ENCODE results near the gene CHST2.
"Not testable (repeated sequence)": the region's sequence is repeated elsewhere in the genome, so short reads cannot be mapped to it uniquely, and the experiment has no call there.

Gene CHST2

DNA sequence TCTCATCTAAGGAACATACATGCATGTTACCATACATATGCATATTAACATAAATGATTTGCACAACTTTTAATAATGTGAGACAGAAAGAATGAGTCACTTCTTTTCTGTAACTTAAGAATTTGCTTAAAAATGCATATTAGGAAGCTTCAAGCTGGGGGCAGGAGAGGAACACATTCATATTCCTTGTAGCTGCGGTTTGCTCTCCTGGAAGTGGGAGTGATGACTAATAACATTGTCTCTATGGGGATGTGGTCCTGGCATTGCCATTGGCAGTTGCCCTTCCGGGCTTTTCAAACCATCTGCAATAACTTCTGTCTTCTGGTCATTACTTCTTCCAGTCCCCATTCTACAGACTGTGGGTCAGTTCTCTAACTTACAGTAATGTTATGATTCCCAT is 15.6 kb downstream of the CHST2 start:
- no peak for DNase-seq

- DNase-seq, result no peak
Observed at GRCh38 chr3:143137435-143138036, 18.0 kb downstream of the CHST2 start.

- DNase-seq, result no peak
Observed at GRCh38 chr3:143138953-143139352, 19.4 kb downstream of the CHST2 start.

DNA sequence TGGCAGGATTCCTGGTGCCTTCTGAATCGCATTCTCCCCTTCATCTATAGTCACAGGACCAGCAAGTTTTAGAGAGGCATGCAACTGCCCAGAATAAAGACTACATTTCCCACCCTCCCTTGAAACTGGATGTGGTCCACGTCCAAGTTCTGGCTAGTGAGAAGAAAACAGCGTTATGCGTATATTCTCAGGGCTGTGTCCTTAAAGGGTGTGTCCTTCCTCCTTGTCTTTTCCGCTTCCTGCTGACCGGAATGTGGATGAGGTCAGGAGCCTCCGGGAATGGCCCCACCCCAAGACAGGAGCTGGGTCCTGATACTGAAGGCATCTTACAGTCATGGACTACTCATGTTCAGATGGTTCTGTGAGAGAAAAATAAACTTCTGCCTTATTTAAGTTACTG is 20.2 kb downstream of the CHST2 start:
- DNase-seq, result no peak

DNA sequence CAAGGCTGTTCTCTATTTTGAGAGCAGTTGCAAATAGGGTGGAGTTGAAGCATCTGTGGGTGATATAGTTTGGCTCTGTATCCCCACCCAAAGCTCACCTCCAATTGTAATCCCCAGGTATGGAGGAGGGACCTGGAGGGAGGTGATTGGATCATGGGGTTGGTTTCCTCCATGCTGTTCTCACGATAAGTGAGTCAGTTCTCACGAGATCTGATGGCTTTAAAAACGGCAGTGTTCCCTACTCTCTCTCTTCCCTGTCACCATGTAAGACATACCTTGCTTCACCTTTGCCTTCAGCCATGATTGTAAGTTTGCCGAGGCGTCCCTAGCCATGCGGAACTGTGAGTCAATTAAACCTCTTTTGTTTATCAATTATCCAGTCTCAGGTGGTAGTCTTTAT is 21.0 kb downstream of the CHST2 start:
- no peak for DNase-seq

- DNase-seq, result no peak
Observed at GRCh38 chr3:143142354-143142753, 22.8 kb downstream of the CHST2 start.

GRCh38 chr3:143145906-143146305 is 26.3 kb downstream of the CHST2 start:
- no peak for DNase-seq

- DNase-seq, result no peak
Observed at GRCh38 chr3:143146486-143147274, 27.1 kb downstream of the CHST2 start.

DNA sequence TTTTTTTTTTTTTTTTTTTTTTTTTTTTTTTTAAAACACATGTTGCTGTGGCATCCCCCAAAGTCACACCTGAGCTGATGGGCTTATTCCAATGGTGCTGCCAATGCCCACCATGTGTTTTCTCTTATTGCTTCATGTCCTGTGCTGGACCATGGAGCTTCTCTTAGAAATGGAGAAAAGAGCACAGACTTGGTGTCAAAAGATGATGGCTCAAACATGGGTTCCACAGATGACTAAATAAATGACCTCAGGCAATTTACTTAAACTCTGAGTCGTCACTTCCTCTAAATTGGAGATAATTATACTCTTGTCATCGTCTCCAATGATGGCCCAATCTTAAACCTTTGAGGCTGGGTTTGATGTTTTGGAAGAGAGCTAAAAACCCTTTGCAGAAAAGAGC is 28.1 kb downstream of the CHST2 start:
- DNase-seq, result no peak

DNA sequence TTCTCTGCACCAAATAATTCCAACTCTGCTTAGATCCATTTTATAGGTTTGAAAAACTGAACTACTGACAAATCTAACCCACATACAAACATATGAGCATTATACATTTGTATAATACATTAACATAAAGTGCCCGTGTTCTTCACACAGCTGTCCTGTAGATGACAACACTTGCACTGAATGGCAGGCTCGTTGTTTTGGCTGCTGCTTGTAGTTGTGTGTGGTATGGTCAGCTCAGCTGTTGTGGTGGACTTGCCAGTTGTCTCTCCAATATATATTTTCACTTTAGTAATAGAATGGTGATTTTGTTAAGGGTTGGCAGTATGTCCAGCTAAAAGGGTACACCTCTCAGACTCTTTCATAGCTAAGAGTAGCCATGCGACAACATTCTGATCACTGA is 30.5 kb downstream of the CHST2 start:
- no peak for DNase-seq

DNA sequence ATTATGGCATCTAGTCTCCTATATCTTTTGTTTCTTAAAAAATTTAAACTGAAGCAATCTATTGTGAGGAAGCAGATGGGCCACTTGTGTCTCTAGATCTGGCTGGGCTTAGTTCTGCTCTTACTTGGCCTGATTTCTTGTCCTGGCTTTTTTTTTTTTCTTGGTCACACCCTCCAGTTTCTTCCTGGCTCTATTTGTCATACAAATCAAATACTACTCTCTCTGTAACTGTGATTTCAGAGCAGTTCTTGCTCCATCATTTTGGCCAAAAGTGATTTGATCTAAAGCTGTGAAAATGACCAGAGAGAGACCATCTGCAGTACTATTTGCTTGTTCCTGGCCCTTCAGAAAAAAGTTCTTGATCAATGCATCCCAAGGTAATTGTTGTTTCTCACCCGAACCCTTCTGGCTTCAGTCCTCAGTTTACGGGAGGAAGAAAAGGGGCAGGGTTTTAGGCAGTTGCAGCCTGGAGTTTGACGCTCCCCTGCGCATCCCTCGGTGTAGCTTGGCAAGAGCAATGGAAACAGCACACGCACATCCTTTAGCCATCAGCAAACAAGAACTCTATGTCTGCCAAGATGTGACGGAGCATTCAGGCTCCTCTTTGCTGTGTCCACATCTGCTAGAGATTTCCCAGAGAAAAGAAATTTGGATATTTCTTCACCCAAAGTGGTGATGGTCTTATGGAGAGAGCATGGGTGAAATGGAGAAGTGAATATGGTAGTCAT is 31.6 kb downstream of the CHST2 start:
- DNase-seq, result no peak

GRCh38 chr3:143152043-143152442 is 32.5 kb downstream of the CHST2 start:
- DNase-seq, result peak in 2 of 6 experiments; percentile 7 to 9

DNA sequence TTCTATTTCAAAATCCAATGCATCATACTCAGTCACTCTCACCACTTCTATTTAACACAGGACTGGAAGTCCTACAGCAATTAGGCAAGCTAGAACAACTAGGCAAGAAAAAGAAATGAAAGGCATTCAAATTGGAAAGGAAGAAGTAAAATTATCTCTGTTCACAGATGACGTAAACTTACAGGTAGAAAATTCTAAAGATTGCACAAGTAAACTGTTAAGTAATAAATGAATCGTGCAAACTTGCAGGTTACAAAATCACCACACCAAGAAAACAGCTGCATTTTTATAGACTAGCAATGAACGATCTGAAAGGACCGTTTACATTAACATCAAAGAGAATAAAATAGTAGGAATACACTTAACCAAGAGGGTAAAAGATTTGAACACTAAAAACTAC is 36.2 kb downstream of the CHST2 start:
- DNase-seq, result no peak

DNA sequence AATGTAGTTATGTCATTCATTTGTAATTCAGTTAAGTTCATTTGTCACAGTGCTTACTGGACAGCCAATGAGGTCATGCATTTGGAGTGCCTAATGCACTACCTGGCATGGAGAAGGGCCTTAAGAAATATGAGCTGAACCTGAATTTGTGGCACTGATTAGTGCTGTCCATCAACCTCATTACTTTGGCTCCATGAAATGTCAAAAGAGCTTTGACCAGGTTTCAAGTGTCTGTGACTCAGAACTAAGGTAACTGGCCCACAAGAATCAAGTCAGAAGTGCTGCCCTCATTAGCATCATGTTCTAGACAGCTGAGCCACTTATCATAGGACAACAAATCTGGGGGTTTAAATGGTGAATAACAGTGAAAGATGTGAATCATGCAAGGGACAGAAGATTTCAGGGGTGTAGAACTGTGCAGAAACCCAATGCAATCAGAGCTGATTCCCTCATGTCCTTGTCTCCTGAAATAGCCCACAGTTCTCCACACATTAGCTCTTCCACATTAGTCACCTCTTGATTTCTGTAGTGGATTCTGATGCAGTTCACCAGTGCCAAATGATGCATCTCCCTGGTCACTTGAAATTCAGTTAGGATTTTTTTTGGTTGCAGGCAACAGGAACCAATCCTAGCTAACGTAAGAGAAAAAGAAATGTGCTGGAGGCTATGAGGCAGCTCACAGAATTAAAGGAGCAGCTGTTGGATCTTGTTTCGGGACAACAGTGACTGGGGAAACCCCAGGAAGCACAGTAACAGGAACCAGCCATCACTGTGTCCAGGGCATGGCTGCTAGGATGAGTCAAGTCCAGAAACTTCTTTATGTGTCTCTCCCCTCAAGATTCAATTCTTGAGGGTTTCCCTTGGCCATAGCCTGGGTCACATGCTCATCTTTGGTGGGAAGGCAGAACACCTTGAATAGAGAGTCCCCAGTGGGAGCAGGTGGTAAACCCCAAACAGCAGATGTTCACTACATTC is 38.7 kb downstream of the CHST2 start:
- DNase-seq, result no peak

- no peak for DNase-seq
Observed at GRCh38 chr3:143160437-143160836, 40.9 kb downstream of the CHST2 start.

DNA sequence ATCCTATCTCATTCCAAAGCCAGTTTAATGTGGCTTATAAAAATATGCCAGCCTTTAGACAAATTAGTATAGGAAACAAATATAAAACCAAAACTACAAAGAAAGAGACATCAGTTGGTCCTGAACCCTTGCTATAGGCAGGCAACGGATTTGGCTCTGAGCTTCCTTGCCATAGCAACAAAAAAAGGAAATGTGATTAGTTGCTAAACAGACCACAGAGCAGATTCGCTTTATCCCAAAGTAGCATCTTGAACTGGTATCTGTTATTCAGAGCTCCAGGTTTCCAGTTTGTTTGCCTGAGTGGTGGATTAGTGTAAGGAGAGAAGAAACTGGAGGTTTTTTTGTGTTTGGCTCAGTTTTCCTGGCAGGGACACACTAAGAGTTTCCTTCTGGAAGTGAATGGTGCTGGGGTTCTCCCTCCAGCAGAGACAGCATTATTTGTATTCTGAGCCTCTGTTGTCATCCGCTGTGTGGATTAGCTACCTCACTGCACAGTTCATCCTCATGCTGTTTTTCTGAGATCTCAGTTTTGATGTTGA is 44.1 kb downstream of the CHST2 start:
- DNase-seq, result no peak

GRCh38 chr3:143165211-143165610 is 45.6 kb downstream of the CHST2 start:
- DNase-seq, result no peak

GRCh38 chr3:143165612-143166285 is 46.2 kb downstream of the CHST2 start:
- not testable (repeated sequence) for DNase-seq

DNA sequence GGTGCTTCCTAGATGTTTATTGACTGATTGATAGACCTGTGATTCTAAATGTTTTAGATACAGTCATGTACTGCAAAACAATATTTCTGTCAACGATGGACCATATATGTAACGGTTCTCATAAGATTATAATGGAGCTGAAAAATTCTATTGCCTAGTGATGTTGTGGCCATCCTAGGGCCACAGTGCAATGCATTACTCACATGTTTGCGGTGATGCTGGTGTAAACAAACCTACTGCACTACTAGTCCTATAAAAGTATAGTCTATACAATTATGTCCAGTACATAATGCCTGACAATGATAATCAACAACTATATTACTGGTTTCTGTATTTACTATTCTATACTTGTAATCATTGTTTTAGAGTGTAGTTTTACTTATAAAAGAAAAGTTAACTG is 46.8 kb downstream of the CHST2 start:
- DNase-seq, result no peak

GRCh38 chr3:143167969-143168854 is 48.6 kb downstream of the CHST2 start:
- no peak for DNase-seq

GRCh38 chr3:143168855-143169192 is 49.3 kb downstream of the CHST2 start:
- no peak for DNase-seq

All from stimulated activated naive CD4-positive, alpha-beta T cell (primary cell).